ENCODE results near the gene EVI5. TPM values are rescaled to one million over a fixed set of nuclear protein-coding genes. Genes with fewer than 3 reads are reported as not detected.

EVI5 gene
- total RNA-seq, 1 donor from 2014 or later = 37.7 TPM

Other genes starting within 250 kb of the EVI5 start
- gene RPL5, start 46.9 kb upstream of the EVI5 start, total RNA-seq = 964 TPM
- gene DIPK1A, start 176.4 kb upstream of the EVI5 start, total RNA-seq = 8.9 TPM

Measured in ureter (tissue), 1 donor.